ENCODE measurements around the gene MYH10.

The MYH10 gene

DNA sequence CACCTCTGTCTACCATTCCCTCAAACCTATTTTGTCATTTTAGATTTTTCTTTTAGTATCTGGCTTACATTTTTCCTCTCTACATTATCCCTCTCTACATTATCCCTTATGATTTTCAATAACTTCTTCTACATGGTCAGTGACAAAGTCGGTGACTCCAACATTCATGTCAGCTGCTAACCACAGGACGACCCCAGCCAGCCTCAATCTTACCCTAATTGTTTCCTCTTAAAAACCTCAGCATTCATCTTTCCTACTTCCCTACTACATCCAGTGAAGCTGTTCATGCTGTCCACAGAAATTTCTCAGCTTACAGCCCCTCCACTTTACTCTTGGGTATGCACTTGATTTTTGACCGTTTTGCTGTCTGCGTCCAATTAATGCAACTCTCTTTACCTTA lies 8.3 kb downstream of the MYH10 start:
- Histone ChIP-seq H3K4me3 (ENCODE audit: low read depth, low read length) (no peak overlapping the region), H3K27me3 (ENCODE audit: insufficient read depth, low read depth, severe bottlenecking) (no peaks in the 10 kb centered on the region), H3K27ac (no peak overlapping the region), H3K9me3 (ENCODE audit: severe bottlenecking) (no peaks in the 10 kb centered on the region), H3K36me3 (peaks cover 70% of the 10 kb centered on the region)
- no peak for DNase-seq
- TF ChIP-seq, protein P1, sequence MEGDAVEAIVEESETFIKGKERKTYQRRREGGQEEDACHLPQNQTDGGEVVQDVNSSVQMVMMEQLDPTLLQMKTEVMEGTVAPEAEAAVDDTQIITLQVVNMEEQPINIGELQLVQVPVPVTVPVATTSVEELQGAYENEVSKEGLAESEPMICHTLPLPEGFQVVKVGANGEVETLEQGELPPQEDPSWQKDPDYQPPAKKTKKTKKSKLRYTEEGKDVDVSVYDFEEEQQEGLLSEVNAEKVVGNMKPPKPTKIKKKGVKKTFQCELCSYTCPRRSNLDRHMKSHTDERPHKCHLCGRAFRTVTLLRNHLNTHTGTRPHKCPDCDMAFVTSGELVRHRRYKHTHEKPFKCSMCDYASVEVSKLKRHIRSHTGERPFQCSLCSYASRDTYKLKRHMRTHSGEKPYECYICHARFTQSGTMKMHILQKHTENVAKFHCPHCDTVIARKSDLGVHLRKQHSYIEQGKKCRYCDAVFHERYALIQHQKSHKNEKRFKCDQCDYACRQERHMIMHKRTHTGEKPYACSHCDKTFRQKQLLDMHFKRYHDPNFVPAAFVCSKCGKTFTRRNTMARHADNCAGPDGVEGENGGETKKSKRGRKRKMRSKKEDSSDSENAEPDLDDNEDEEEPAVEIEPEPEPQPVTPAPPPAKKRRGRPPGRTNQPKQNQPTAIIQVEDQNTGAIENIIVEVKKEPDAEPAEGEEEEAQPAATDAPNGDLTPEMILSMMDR (IDR thresholded peaks at IDR 0.05; ENCODE audit: low read depth, low read length), result no peak

DNA sequence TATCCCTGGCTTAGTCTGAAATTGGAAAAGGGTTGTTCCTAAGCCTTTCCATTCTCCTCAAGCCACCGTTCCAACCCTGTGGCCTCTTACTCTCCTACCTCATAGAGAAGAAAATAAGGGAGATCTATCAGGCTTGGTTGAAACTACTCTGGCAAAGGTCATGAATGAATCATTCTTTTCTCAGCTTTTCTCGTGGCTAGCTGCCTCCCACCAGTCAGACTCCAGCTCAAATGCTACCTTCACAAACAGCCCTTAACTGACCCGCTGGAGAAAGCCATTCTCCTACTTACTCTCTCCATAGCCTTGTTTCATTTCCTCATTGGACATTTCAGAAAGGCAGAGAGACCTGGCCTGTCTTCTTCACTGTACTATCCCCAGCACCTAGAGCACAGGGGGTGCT lies 8.9 kb downstream of the MYH10 start:
- TF ChIP-seq, protein P1 (IDR thresholded peaks at IDR 0.05; ENCODE audit: low read depth, low read length), result no peak
- Histone ChIP-seq H3K4me3 (ENCODE audit: low read depth, low read length) (no peak overlapping the region), H3K27me3 (ENCODE audit: insufficient read depth, low read depth, severe bottlenecking) (no peaks in the 10 kb centered on the region), H3K27ac (no peak overlapping the region), H3K36me3 (peaks cover 75% of the 10 kb centered on the region), H3K9me3 (ENCODE audit: severe bottlenecking) (no peaks in the 10 kb centered on the region)
- DNase-seq, result no peak

DNA sequence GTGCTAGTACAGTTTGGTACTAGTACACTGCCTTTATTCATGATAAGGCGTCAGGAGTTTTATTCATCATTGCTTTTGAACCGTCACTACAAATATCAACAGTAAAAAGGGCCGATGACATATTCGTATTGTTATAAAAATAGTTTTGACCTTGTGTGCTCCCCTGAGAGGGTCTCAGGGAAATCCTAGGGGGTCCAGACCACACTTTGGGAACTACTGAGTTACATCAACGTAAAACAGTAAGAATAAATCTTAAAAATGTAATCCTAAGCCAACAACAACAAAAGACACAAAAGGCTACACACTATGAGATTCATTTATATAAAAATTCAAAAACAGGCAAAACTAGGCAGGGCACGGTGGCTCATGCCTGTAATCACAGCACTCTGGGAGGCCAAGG lies 11.2 kb downstream of the MYH10 start:
- no peak overlapping the region for H3K4me3 ChIP-seq (ENCODE audit: low read depth, low read length)
- H3K9me3 ChIP-seq (ENCODE audit: severe bottlenecking), result no peaks in the 10 kb centered on the region
- DNase-seq, result no peak
- no peaks in the 10 kb centered on the region for H3K27me3 ChIP-seq (ENCODE audit: insufficient read depth, low read depth, severe bottlenecking)
- TF ChIP-seq, protein P1 (IDR thresholded peaks at IDR 0.05; ENCODE audit: low read depth, low read length), result no peak
- no peak overlapping the region for H3K27ac ChIP-seq
- peaks cover 65% of the 10 kb centered on the region for H3K36me3 ChIP-seq

DNA sequence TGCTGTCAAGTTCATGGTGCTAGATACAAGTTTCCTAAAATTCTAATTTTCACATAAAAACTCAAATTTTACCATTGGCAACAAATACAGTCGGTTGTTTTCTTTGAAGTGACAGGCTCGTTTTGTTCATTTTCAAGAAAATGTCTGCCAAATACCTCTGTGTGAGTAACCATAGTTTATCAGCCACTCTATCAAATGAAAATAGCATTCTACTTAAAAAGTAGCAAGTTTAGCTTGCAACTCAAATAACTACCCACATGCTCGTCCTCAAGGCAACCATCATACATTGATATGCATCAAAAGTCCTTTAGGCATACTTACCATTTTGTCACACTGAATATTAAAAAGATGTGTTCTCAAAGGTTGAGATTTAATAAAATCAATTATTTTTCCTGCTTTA lies 11.7 kb downstream of the MYH10 start:
- Histone ChIP-seq H3K9me3 (ENCODE audit: severe bottlenecking) (no peaks in the 10 kb centered on the region), H3K36me3 (peaks cover 65% of the 10 kb centered on the region), H3K27me3 (ENCODE audit: insufficient read depth, low read depth, severe bottlenecking) (no peaks in the 10 kb centered on the region), H3K27ac (no peak overlapping the region), H3K4me3 (ENCODE audit: low read depth, low read length) (no peak overlapping the region)
- no peak for DNase-seq
- TF ChIP-seq, protein P1 (IDR thresholded peaks at IDR 0.05; ENCODE audit: low read depth, low read length), result no peak

DNA sequence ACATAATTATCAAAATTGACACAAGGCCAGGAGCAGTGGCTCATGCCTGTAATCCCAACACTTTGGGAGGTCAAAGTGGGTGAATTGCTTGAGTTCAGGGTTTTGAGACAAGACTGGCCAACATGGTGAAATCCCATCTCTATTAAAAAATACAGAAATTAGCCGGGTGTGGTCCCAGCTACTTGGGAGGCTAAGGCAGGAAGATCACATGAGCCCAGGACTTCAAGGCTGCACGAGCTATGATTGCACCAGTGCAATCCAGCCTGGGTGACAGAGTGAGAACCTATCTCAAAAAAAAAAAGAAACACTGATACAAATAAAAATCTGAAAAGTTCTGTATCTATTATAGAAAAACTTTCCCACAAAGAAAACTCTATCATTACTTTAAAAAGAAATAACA lies 15.5 kb downstream of the MYH10 start:
- TF ChIP-seq, protein P1 (IDR thresholded peaks at IDR 0.05; ENCODE audit: low read depth, low read length), result no peak
- DNase-seq, result no peak
- Histone ChIP-seq H3K9me3 (ENCODE audit: severe bottlenecking) (no peaks in the 10 kb centered on the region), H3K4me3 (ENCODE audit: low read depth, low read length) (no peak overlapping the region), H3K27me3 (ENCODE audit: insufficient read depth, low read depth, severe bottlenecking) (no peaks in the 10 kb centered on the region), H3K36me3 (peaks cover 51% of the 10 kb centered on the region), H3K27ac (no peak overlapping the region)

DNA sequence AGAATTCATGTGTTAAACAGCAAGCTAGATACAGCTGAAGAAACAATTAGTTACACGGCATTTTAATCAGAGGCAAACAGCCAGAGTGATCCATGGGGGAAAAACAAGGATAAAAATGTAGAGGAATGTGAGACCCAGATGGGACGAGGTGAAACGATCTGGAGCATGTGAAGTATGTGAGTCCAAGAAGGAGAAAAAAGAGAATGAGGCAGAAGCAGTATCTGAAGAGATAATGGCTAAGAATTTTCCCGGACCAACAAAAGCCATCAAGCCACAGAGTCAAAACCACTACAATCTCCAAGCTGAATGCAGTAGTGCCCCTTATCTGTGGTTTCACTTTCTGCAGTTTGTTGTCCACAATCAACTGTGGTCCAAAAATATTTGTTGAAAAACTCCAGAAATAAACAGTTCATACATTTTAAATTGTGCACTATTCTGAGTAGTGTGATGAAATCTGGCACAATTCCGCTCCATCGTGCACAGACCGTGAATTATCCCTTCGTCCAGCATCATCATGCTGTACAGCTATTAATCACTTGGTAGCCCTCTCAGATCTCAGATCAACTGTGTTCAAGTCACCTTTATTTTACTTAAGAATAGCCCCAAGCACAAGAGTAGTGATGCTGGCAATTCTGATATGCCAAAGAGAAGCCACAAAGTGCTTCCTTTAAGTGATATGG lies 18.8 kb downstream of the MYH10 start:
- H3K9me3 ChIP-seq (ENCODE audit: severe bottlenecking), result no peaks in the 10 kb centered on the region
- TF ChIP-seq, protein P1 (IDR thresholded peaks at IDR 0.05; ENCODE audit: low read depth, low read length), result no peak
- H3K27me3 ChIP-seq (ENCODE audit: insufficient read depth, low read depth, severe bottlenecking), result no peaks in the 10 kb centered on the region
- no peak overlapping the region for H3K27ac ChIP-seq
- no peak overlapping the region for H3K4me3 ChIP-seq (ENCODE audit: low read depth, low read length)
- DNase-seq, result no peak
- peaks cover 31% of the 10 kb centered on the region for H3K36me3 ChIP-seq

Measured in WERI-Rb-1 (cell line).